Measurements from ENCODE around the gene LAMTOR4. TPM values are rescaled to one million over a fixed set of nuclear protein-coding genes. Genes with fewer than 3 reads are reported as not detected.
A peak's percentile ranks its signal among the peaks of the same experiment; 100 is the strongest.
"Not testable (repeated sequence)": the region's sequence is repeated elsewhere in the genome, so short reads cannot be mapped to it uniquely, and the experiment has no call there.

Gene LAMTOR4
- total RNA-seq, 1 donor from 2014 or later: 62.7 TPM

DNA sequence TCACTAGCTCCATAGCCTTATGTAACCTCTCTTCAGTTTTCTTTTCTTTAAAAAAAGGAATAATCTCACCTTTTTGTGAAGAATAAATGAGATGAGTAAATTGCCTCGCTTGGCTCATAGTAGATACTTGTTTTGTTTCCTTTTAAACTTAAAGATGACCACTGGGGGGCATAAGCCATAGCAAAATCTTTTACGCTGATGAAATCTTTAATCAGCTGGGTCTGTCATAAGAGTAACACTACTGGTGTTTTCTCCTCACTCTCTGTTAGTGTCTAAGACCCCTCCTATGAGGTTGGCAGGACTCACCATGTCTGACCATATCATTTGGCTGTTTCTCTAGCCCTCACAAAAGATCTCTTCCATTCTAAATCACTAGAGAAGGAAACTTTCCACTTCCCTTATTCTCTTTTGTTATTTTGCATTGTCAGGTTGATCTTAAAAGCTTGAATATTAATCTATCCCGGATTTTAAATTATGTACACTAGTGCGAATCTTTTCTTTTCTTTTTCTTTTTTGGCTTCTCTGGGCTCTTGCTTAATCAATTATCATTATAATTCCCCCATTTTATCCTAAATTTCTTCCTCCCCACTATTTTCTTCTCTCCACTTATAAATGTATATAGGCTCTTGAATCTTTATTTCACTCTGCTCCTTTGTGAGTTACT, 41.5 kb downstream of the LAMTOR4 start:
- no peaks in the 10 kb centered on the region for H3K9me3 Mint-ChIP-seq (ENCODE audit: unreplicated experiment)
- Histone ChIP-seq H2AFZ (ENCODE audit: low read depth, low read length) (no peak overlapping the region), H4K20me1 (ENCODE audit: insufficient read depth, low read length) (no peaks in the 10 kb centered on the region), H3K4me2 (ENCODE audit: low read length) (no peak overlapping the region), H3K9me3 (ENCODE audit: insufficient read depth, low read depth, low read length) (no peaks in the 10 kb centered on the region), H3K27me3 (ENCODE audit: insufficient read depth, low read length) (no peaks in the 10 kb centered on the region), H3K4me1 (ENCODE audit: insufficient read depth, low read length) (no peaks in the 10 kb centered on the region), H3K79me2 (ENCODE audit: insufficient read depth, low read length) (no peaks in the 10 kb centered on the region), H3K9ac (ENCODE audit: low read length) (no peak overlapping the region), H3K36me3 (ENCODE audit: insufficient read depth, low read length) (no peaks in the 10 kb centered on the region), H3K27ac (ENCODE audit: low read depth, low read length) (no peak overlapping the region), H3K4me3 (ENCODE audit: insufficient read depth, low read depth, low read length) (no peak overlapping the region)
- no peak overlapping the region for H3K4me3 Mint-ChIP-seq (ENCODE audit: unreplicated experiment)
- H3K27ac Mint-ChIP-seq (ENCODE audit: unreplicated experiment): peak overlapping the region; percentile 85
- peaks cover 12% of the 10 kb centered on the region for H3K4me1 Mint-ChIP-seq (ENCODE audit: low read depth, unreplicated experiment)
- H3K36me3 Mint-ChIP-seq (ENCODE audit: low read depth, unreplicated experiment): no peaks in the 10 kb centered on the region
- TF ChIP-seq, protein P1, sequence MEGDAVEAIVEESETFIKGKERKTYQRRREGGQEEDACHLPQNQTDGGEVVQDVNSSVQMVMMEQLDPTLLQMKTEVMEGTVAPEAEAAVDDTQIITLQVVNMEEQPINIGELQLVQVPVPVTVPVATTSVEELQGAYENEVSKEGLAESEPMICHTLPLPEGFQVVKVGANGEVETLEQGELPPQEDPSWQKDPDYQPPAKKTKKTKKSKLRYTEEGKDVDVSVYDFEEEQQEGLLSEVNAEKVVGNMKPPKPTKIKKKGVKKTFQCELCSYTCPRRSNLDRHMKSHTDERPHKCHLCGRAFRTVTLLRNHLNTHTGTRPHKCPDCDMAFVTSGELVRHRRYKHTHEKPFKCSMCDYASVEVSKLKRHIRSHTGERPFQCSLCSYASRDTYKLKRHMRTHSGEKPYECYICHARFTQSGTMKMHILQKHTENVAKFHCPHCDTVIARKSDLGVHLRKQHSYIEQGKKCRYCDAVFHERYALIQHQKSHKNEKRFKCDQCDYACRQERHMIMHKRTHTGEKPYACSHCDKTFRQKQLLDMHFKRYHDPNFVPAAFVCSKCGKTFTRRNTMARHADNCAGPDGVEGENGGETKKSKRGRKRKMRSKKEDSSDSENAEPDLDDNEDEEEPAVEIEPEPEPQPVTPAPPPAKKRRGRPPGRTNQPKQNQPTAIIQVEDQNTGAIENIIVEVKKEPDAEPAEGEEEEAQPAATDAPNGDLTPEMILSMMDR (IDR thresholded peaks at IDR 0.05; ENCODE audit: insufficient read depth, low read depth, low read length): peak; percentile 38
- no peak for TF ChIP-seq EZH2 (IDR thresholded peaks at IDR 0.05; ENCODE audit: insufficient read depth, low read length)
- peak; percentile 18 for DNase-seq (ENCODE audit: low read depth)
- FAIRE-seq: peak; percentile 45
- peaks cover 13% of the 10 kb centered on the region for H3K27me3 Mint-ChIP-seq (ENCODE audit: low read depth, unreplicated experiment)

DNA sequence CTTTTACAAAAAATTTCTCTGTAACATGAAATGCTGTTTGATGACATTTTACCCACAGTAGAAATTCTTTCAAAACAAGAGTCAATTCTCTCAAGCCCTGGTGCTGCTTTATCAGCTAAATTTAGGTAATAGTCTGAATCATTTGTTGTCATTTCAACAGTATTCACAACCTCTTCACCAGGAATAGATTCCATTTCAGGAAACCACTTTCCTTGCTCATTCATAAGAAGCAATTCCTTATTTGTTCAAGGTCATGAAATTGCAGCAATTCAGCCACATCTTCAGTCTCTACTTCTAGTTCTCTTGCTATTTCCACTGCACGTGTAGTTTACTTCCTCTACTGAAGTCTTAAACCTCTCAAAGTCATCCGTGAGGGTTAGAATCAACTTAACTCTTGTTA, 43.1 kb downstream of the LAMTOR4 start:
- Histone ChIP-seq H3K36me3 (ENCODE audit: insufficient read depth, low read length) (no peaks in the 10 kb centered on the region), H2AFZ (ENCODE audit: low read depth, low read length) (no peak overlapping the region), H3K27ac (ENCODE audit: low read depth, low read length) (no peak overlapping the region), H3K4me3 (ENCODE audit: insufficient read depth, low read depth, low read length) (no peak overlapping the region), H3K4me1 (ENCODE audit: insufficient read depth, low read length) (no peaks in the 10 kb centered on the region), H3K27me3 (ENCODE audit: insufficient read depth, low read length) (no peaks in the 10 kb centered on the region), H3K79me2 (ENCODE audit: insufficient read depth, low read length) (no peaks in the 10 kb centered on the region), H3K9ac (ENCODE audit: low read length) (no peak overlapping the region), H4K20me1 (ENCODE audit: insufficient read depth, low read length) (no peaks in the 10 kb centered on the region), H3K4me2 (ENCODE audit: low read length) (peak overlapping the region; percentile 45), H3K9me3 (ENCODE audit: insufficient read depth, low read depth, low read length) (no peaks in the 10 kb centered on the region)
- Mint-ChIP-seq H3K27me3 (ENCODE audit: low read depth, unreplicated experiment) (peaks cover 13% of the 10 kb centered on the region), H3K4me3 (ENCODE audit: unreplicated experiment) (no peak overlapping the region), H3K27ac (ENCODE audit: unreplicated experiment) (no peak overlapping the region), H3K36me3 (ENCODE audit: low read depth, unreplicated experiment) (no peaks in the 10 kb centered on the region), H3K9me3 (ENCODE audit: unreplicated experiment) (no peaks in the 10 kb centered on the region), H3K4me1 (ENCODE audit: low read depth, unreplicated experiment) (peaks cover 12% of the 10 kb centered on the region)
- TF ChIP-seq, protein P1 (IDR thresholded peaks at IDR 0.05; ENCODE audit: insufficient read depth, low read depth, low read length): no peak
- TF ChIP-seq EZH2 (IDR thresholded peaks at IDR 0.05; ENCODE audit: insufficient read depth, low read length): no peak
- FAIRE-seq (peak; percentile 84), DNase-seq (ENCODE audit: low read depth) (peak; percentile 65)

DNA sequence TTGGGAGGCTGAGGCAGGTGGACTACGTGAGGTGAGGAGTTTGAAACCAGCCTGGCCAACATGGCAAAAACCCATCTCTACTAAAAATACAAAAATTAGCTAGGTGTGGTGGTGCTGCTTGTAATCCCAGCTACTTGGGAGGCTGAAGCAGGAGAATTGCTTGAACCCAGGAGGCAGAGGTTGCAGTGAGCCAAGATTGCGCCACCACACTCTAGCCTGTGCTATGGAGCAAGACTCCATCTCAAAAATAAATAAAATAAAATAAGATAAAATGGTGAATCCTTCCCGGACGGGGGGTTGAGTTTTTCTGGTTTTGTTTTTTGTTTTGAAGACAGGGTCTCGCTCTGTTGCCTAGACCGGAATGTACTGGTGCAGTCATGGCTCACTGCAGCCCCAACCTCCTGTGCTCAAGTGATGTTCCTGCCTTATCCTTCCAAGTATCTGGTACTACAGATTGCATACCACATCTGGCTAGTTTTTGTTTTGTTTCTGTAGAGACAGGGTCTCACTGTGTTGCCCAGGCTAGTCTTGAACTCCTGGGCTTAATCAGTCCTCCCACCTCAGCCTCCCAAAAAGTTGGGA, 43.7 kb downstream of the LAMTOR4 start:
- H3K27me3 Mint-ChIP-seq (ENCODE audit: low read depth, unreplicated experiment): peaks cover 13% of the 10 kb centered on the region
- not testable (repeated sequence) for H2AFZ ChIP-seq (ENCODE audit: low read depth, low read length)

More for the DNA sequence above, 43.7 kb downstream of the LAMTOR4 start:
- not testable (repeated sequence) for DNase-seq (ENCODE audit: low read depth); H3K4me1 ChIP-seq (ENCODE audit: insufficient read depth, low read length); H3K36me3 ChIP-seq (ENCODE audit: insufficient read depth, low read length); H3K9me3 ChIP-seq (ENCODE audit: insufficient read depth, low read depth, low read length); H3K27me3 ChIP-seq (ENCODE audit: insufficient read depth, low read length); H3K4me3 ChIP-seq (ENCODE audit: insufficient read depth, low read depth, low read length); H3K9me3 Mint-ChIP-seq (ENCODE audit: unreplicated experiment); H4K20me1 ChIP-seq (ENCODE audit: insufficient read depth, low read length); H3K27ac ChIP-seq (ENCODE audit: low read depth, low read length); H3K4me2 ChIP-seq (ENCODE audit: low read length); H3K9ac ChIP-seq (ENCODE audit: low read length); H3K79me2 ChIP-seq (ENCODE audit: insufficient read depth, low read length); H3K4me3 Mint-ChIP-seq (ENCODE audit: unreplicated experiment); FAIRE-seq; H3K27ac Mint-ChIP-seq (ENCODE audit: unreplicated experiment); H3K36me3 Mint-ChIP-seq (ENCODE audit: low read depth, unreplicated experiment)
- peaks cover 12% of the 10 kb centered on the region for H3K4me1 Mint-ChIP-seq (ENCODE audit: low read depth, unreplicated experiment)
